ENCODE results near the gene SGSH.

DNA sequence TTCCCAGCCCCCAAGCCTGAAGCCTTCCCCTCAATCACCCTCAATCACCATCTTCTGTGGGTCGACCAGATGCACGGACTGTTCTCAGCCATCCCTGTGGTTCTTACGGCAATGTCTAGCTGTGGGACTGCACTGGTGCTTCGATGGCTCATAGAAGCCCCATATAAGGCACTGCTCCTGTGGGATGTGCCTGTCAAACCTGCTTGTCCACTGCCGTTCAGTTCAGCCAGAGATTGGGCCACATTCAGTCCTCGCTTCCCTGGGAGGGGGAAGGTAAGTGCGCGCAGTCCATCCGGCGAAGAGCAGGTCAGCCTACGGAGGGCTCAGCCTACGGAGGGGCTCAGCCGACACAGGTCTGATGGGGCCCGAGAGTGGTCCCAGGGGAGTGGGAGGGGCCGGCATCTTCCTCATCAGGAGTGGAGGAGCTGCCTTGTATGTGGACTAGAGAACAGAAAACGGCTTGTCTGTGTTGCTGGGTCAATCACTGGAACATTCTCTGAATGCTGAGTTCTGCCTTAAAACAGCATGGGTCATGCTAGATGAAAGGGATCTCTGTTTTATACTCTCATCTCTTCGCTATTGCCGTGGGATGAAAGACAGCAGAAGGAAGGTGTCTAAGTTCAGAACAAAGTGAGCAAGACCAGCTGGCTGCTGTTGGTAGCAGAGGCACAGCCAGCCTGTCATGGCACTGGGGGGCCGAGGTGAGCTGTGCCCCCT, 50.2 kb downstream of the SGSH start, which contains the start of gene CARD14:
- TF ChIP-seq CTCF (conservative IDR thresholded peaks at IDR 0.05; ENCODE audit: low read length) (no peak), EZH2phosphoT487 (IDR thresholded peaks at IDR 0.05; ENCODE audit: borderline replicate concordance, low read depth, low read length) (no peak)
